Measurements from ENCODE around the gene FCHO1.

FCHO1 gene

DNA sequence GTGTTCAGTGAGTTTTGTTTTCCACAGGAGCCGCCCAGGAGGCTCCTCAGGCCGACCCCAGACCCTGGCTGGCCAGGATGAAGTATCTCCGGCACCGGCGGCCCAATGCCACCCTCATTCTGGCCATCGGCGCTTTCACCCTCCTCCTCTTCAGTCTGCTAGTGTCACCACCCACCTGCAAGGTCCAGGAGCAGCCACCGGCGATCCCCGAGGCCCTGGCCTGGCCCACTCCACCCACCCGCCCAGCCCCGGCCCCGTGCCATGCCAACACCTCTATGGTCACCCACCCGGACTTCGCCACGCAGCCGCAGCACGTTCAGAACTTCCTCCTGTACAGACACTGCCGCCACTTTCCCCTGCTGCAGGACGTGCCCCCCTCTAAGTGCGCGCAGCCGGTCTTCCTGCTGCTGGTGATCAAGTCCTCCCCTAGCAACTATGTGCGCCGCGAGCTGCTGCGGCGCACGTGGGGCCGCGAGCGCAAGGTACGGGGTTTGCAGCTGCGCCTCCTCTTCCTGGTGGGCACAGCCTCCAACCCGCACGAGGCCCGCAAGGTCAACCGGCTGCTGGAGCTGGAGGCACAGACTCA is 56.5 kb downstream of the FCHO1 start:
- TF ChIP-seq CTCF (IDR thresholded peaks at IDR 0.05; ENCODE audit: control insufficient read depth, insufficient read depth, low read depth, low read length, missing control alignments): no peak
- H3K4me3 ChIP-seq (ENCODE audit: control insufficient read depth, low read depth, low read length): no peak overlapping the region
- no peak for DNase-seq (ENCODE audit: low read depth)

DNA sequence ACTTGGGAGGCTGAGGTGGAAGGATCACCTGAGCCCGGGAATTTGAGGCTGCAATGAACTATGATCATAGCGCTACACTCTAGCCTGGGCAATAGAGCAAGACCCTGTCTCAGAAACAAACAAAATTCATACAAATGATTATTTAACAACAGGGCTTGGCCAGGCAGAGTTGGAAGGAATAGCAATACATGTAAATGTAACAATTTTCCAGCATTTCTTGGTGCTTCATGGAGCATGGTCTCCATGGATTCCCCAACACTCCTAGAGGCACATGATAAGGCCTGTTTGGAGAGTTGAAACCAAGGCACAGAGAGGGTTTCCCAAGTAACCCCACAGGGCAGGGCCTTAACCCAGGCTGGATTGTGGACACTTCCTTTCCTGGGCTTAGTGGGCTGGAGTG is 59.8 kb downstream of the FCHO1 start:
- no peak overlapping the region for H3K4me3 ChIP-seq (ENCODE audit: control insufficient read depth, low read depth, low read length)
- no peak for DNase-seq (ENCODE audit: low read depth)
- TF ChIP-seq CTCF (IDR thresholded peaks at IDR 0.05; ENCODE audit: control insufficient read depth, insufficient read depth, low read depth, low read length, missing control alignments): no peak

DNA sequence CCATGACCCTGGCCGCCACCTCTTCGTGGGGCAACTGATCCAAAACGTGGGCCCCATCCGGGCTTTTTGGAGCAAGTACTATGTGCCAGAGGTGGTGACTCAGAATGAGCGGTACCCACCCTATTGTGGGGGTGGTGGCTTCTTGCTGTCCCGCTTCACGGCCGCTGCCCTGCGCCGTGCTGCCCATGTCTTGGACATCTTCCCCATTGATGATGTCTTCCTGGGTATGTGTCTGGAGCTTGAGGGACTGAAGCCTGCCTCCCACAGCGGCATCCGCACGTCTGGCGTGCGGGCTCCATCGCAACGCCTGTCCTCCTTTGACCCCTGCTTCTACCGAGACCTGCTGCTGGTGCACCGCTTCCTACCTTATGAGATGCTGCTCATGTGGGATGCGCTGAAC is 60.4 kb downstream of the FCHO1 start:
- TF ChIP-seq CTCF (IDR thresholded peaks at IDR 0.05; ENCODE audit: control insufficient read depth, insufficient read depth, low read depth, low read length, missing control alignments): no peak
- no peak for DNase-seq (ENCODE audit: low read depth)

DNA sequence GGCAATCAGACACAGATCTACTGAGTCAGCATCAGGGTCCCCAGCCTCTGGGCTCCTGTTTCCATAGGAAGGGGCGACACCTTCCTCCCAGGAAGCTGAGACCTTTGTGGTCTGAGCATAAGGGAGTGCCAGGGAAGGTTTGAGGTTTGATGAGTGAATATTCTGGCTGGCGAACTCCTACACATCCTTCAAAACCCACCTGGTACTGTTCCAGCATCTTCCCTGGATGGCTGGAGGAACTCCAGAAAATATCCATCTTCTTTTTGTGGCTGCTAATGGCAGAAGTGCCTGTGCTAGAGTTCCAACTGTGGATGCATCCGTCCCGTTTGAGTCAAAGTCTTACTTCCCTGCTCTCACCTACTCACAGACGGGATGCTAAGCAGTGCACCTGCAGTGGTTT is 60.8 kb downstream of the FCHO1 start:
- no peak for DNase-seq (ENCODE audit: low read depth)

More for the DNA sequence above, 60.4 kb downstream of the FCHO1 start:
- no peak overlapping the region for H3K4me3 ChIP-seq (ENCODE audit: control insufficient read depth, low read depth, low read length)

GRCh38 chr19:17817668-17818363 is 66.5 kb downstream of the FCHO1 start:
- no peak overlapping the region for H3K4me3 ChIP-seq (ENCODE audit: control insufficient read depth, low read depth, low read length)
- no peak for TF ChIP-seq CTCF (IDR thresholded peaks at IDR 0.05; ENCODE audit: control insufficient read depth, insufficient read depth, low read depth, low read length, missing control alignments)
- no peak for DNase-seq (ENCODE audit: low read depth)

More for the DNA sequence above, 60.8 kb downstream of the FCHO1 start:
- TF ChIP-seq CTCF (IDR thresholded peaks at IDR 0.05; ENCODE audit: control insufficient read depth, insufficient read depth, low read depth, low read length, missing control alignments): no peak
- no peak overlapping the region for H3K4me3 ChIP-seq (ENCODE audit: control insufficient read depth, low read depth, low read length)

DNA sequence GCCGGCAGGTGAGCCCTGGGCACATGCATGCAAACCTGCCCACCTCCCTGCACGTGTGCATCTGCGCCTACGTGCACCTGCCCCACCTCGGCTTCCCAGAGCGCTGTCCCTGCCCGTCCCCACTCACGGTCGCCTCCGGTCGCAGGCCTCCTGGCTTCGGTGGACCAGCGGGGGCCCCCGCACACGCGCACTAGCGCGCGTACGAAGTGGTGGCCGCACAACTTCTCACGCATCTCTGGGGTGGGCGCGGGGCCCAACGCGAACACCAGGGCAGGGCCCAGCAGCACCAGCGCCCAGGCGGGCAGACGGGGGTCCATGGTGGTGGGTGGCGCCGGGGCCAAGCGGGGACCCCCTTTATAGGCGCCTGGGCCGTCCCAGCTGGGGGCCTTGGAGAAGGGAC is 69.9 kb downstream of the FCHO1 start, which contains the start of gene INSL3:
INSL3 (minus strand) TSS at position 330 of the 400 bp plus-strand sequence; CDS start at position 317, 13 bp downstream.
- DNase-seq (ENCODE audit: low read depth): no peak
- TF ChIP-seq CTCF (IDR thresholded peaks at IDR 0.05; ENCODE audit: control insufficient read depth, insufficient read depth, low read depth, low read length, missing control alignments): no peak
- H3K4me3 ChIP-seq (ENCODE audit: control insufficient read depth, low read depth, low read length): no peak within 1 kb of the TSS

Measured in AG09309 (cell line).